Left ventricle myocardium inferior (tissue), 1 donor: ENCODE measurements around the gene ACADSB. TPM values are rescaled to one million over a fixed set of nuclear protein-coding genes. Genes with fewer than 3 reads are reported as not detected.

Experiments
- DNase-seq: peaks from one replicate; pipeline ENCODE4 v3.0.0-alpha.2; 2020
- H3K27ac ChIP-seq: fragments of 200-600 bp; replicated peaks from 2 replicates; pipeline ENCODE4 v1.8.0; 2021
- H3K27me3 ChIP-seq: fragments of 200-600 bp; 2 replicates; pipeline ENCODE4 v1.8.0; 2021; ENCODE audit warnings: low read depth
- H3K36me3 ChIP-seq: fragments of 200-600 bp; 2 replicates; pipeline ENCODE4 v1.8.0; 2021
- H3K4me1 ChIP-seq: fragments of 200-600 bp; 2 replicates; pipeline ENCODE4 v1.8.0; 2021
- H3K4me3 ChIP-seq: fragments of 200-600 bp; 2 replicates; pipeline ENCODE4 v1.8.0; 2021; ENCODE audit warnings: mild to moderate bottlenecking, moderate library complexity
- H3K9me3 ChIP-seq: fragments of 200-600 bp; replicated peaks from 2 replicates; pipeline ENCODE4 v1.8.0; 2021
- intact Hi-C: fragments of 100-400 bp; cut with micrococcal nuclease; formaldehyde crosslinking; loops from one replicate; pipeline ENCODE4 v1.11.0; 2022
- total RNA-seq: library from RNA; stranded (reverse); fragmentation: NEBNext Ultra II Directional; extraction: Animal tissue kit (Norgen Biotek cat#: 25700); gene quantifications from one replicate; pipeline ENCODE4 v1.2.1, GENCODE V29; 2021
- TF ChIP-seq, protein P1 (sequence below): fragments of 200-600 bp; IDR thresholded peaks from 2 replicates; pipeline ENCODE4 v1.8.0; 2021; ENCODE audit warnings: antibody characterized with exemption, mild to moderate bottlenecking, borderline replicate concordance
- donor health status: DM: no; HTN: yes; CAD: no; lungs with severe emphysema.

ACADSB gene
- total RNA-seq, 1 donor from 2014 or later = 109 TPM

DNA sequence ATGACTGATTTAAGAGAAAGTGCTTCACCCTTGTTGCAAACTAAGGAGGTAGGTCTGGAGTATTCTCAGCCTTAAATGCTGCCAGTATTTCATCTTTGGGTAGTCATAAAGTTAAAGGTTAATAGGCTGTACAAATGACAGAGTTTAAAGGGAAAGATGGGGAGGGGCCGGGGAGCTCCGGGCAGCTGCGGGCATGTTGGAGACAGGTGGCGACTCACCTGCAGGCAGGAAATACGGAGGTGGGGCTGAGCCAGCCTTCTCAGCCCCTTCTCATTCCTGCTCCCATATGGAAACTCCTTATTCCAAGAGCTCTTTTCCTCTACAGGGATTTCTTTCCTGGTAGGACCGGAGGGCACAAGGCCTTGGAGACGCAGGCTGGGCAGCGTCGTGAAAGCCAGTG is 95.1 kb downstream of the ACADSB start:
- peaks cover 60% of the 10 kb centered on the region for H3K27me3 ChIP-seq
- H3K4me1 ChIP-seq = no peaks in the 10 kb centered on the region
- no peak overlapping the region for H3K4me3 ChIP-seq
- H3K27ac ChIP-seq = no peak overlapping the region
- H3K36me3 ChIP-seq = no peaks in the 10 kb centered on the region
- no peaks in the 10 kb centered on the region for H3K9me3 ChIP-seq
- no peak for DNase-seq
- intact Hi-C loops = no loop called here
- TF ChIP-seq, protein P1, sequence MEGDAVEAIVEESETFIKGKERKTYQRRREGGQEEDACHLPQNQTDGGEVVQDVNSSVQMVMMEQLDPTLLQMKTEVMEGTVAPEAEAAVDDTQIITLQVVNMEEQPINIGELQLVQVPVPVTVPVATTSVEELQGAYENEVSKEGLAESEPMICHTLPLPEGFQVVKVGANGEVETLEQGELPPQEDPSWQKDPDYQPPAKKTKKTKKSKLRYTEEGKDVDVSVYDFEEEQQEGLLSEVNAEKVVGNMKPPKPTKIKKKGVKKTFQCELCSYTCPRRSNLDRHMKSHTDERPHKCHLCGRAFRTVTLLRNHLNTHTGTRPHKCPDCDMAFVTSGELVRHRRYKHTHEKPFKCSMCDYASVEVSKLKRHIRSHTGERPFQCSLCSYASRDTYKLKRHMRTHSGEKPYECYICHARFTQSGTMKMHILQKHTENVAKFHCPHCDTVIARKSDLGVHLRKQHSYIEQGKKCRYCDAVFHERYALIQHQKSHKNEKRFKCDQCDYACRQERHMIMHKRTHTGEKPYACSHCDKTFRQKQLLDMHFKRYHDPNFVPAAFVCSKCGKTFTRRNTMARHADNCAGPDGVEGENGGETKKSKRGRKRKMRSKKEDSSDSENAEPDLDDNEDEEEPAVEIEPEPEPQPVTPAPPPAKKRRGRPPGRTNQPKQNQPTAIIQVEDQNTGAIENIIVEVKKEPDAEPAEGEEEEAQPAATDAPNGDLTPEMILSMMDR = no peak

Other genes with a start within 250 kb of the ACADSB start
- gene CUZD1, start 163.1 kb upstream of the ACADSB start, total RNA-seq = 0.16 TPM
- 0.55 TPM for gene FAM24B, start 129.4 kb upstream of the ACADSB start, total RNA-seq
- not detected for gene FAM24A, start 98.4 kb upstream of the ACADSB start, total RNA-seq
- gene C10orf88, start 54.8 kb upstream of the ACADSB start, total RNA-seq = 5.6 TPM
- gene PSTK, start 28.6 kb upstream of the ACADSB start, total RNA-seq = 2.1 TPM
- gene IKZF5, start 211 bp upstream of the ACADSB start, total RNA-seq = 12.9 TPM
- gene HMX3, start 127.0 kb downstream of the ACADSB start, total RNA-seq = not detected
- not detected for gene HMX2, start 139.1 kb downstream of the ACADSB start, total RNA-seq
- gene BUB3, start 145.4 kb downstream of the ACADSB start, total RNA-seq = 33.5 TPM